Measurements from ENCODE around the gene DAPP1. TPM values are rescaled to one million over a fixed set of nuclear protein-coding genes. Genes with fewer than 3 reads are reported as not detected.

DAPP1 gene
- total RNA-seq, 8 experiments from 2014 or later, result 0.11 to 4.9 (median 0.25) TPM; not detected in 1

DNA sequence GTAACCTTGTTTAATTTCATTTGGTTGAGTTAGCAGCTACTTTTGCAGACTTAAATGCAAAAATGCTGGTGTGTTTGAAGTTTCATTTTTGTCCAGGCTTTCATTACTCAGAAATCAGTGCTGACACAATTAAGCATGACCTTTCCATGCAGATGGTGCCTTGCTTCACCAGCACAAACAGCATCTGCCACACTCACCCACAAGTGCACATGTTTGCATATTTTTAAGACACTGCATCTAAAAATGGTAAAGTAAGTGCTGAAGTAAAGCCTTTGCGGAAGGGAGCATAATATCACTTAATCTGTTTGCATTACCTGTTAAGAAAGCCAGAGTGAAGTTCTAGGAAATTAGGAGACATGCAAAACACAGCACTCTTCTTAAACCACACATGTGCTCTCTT, 7.3 kb upstream of the DAPP1 start:
- H3K4me3 ChIP-seq, result no peak overlapping the region
- in situ Hi-C loops (cut with MboI; ENCODE audit: low pct_unique_long_range_greater_than_20kb in 2 of 9, low sequenced_read_pairs in 9 of 9, unreplicated experiment in 9 of 9), result loop anchor here in 3 of 9 experiments (5.0 to 25.0 kb wide), 2 partner anchors 247 kb away; partner anchors contain the start of genes TRMT10A (in 3 of the 3) and MTTP (in 2 of the 3)
- no peak overlapping the region for H3K27ac ChIP-seq
- ATAC-seq (replicated peaks in 6 of 8), result peak in 1 of 8 experiments; percentile 60
- 14 to 80% (median 46%) methylated on average over 1 of the region's 1 CpG; no CpG with 5 or more reads in 4 of the 10 experiments for WGBS, 10 experiments
- peaks cover 0 to 7% of the 10 kb centered on the region in 2 donors for H3K4me1 ChIP-seq (replicated peaks in 1 of 2)

DNA sequence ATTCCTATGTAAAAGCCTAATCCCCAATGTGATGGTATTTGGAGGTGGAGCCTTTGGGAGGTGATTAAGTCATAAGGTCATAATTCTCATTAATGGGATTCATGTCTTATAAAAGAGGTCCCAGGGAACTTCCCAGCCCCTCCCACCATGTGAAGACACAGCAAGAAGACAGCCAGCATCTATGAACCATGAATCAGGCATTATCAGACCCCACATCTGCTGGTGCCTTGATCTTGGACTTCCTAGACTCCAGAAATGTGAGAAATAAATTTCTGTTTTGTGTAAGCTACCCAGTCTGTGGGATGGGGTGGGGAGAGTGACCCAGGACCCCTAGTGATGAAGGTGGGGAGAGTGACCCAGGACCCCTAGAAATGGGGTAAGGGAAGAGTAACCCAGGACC, 6.1 kb upstream of the DAPP1 start:
- in situ Hi-C loops (cut with MboI; ENCODE audit: low pct_unique_long_range_greater_than_20kb in 2 of 9, low sequenced_read_pairs in 9 of 9, unreplicated experiment in 9 of 9), result loop anchor here in 2 of 9 experiments (25.0 kb wide), 1 partner anchor 248 kb away; the partner anchor contains the start of genes MTTP (in 2 of the 2) and TRMT10A (in 2 of the 2)
- Histone ChIP-seq H3K4me3 (no peak overlapping the region), H3K4me1 (replicated peaks in 1 of 2) (no peaks in the 10 kb centered on the region), H3K27ac (no peak overlapping the region)
- no peak for ATAC-seq (replicated peaks in 6 of 8)

DNA sequence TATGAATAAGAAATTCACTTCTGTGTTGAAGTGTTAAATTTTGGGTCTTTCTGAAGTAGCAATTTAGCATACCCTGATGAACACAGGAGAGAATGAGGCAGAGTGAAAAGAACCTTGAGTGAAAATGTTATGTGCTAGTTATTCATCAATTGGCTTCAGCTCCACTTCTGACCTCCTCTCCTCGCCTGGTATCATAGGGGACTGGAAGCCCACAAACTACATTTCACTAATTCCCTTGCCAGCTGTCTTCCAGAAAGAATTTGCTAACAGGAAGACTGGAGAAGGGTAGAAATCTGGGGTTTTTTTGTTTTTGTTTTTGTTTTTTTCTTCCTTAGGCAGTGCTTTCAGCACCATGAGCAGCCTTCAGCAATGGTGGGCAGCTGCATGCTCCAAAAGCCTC, 5.5 kb upstream of the DAPP1 start:
- ATAC-seq (replicated peaks in 6 of 8), result no peak
- in situ Hi-C loops (cut with MboI; ENCODE audit: low pct_unique_long_range_greater_than_20kb in 2 of 9, low sequenced_read_pairs in 9 of 9, unreplicated experiment in 9 of 9), result loop anchor here in 2 of 9 experiments (25.0 kb wide), 1 partner anchor 249 kb away; the partner anchor contains the start of genes MTTP (in 2 of the 2) and TRMT10A (in 2 of the 2)
- H3K27ac ChIP-seq, result no peak overlapping the region
- 0 to 100% (median 86%) methylated on average over 1 of the region's 1 CpG; no CpG with 5 or more reads in 7 of the 10 experiments for WGBS, 10 experiments
- H3K4me1 ChIP-seq (replicated peaks in 1 of 2), result no peaks in the 10 kb centered on the region
- H3K4me3 ChIP-seq, result no peak overlapping the region

DNA sequence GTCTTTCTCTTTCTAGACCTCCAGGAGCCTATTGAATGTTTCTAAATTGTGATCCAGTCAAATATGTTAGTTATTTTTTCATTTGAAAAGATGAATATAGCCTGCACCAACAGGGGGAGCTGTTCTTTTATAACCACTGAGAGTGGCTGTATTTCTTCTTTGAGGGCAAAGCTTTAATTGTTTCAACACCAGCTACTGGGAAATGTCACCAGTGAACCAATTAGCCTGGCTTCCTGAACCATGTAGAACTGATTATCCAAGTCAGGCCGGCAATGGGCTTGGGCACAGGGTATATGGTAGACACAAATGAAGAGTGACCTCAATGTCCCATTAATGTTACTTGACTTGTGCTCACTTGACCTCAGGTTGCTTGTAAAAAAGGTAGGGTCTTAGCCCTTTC, 4.8 kb upstream of the DAPP1 start:
- no peak for ATAC-seq (replicated peaks in 6 of 8)

DNA sequence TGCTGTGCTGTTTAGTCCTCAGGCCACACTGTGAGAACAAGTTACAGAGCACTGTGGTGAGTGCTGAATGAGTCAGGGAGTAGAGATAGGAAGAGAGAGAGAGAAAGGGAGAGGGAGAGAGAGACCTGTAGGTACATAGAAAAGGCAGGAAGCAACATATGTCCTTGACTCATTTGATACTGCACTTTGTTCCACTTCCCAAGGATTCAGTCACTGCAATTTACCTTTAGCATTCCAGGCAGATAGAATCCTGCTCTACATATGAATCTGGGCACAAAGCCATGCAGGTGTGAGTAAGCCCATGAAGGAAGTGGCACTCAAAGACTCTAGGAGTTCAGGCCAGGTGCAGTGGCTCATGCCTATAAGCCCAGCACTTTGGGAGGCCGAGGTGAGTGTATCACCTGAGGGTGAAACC, 1.0 kb upstream of the DAPP1 start:
- no peak for ATAC-seq (replicated peaks in 6 of 8)
- WGBS, 10 experiments, result 86 to 100% (median 93%) methylated on average over 1 of the region's 1 CpG; no CpG with 5 or more reads in 6 of the 10 experiments
- Histone ChIP-seq H3K4me3 (no peak overlapping the region), H3K4me1 (replicated peaks in 1 of 2) (no peaks in the 10 kb centered on the region), H3K27ac (no peak overlapping the region)
- in situ Hi-C loops (cut with MboI; ENCODE audit: low pct_unique_long_range_greater_than_20kb in 2 of 9, low sequenced_read_pairs in 9 of 9, unreplicated experiment in 9 of 9), result loop anchor here in 2 of 9 experiments (25.0 kb wide), 1 partner anchor 253 kb away; the partner anchor contains the start of genes MTTP (in 2 of the 2) and TRMT10A (in 2 of the 2)

More for the DNA sequence above, 4.8 kb upstream of the DAPP1 start:
- WGBS, 10 experiments, result 56 to 100% (median 94%) methylated on average over 1 of the region's 1 CpG; no CpG with 5 or more reads in 4 of the 10 experiments
- Histone ChIP-seq H3K4me3 (no peak overlapping the region), H3K27ac (no peak overlapping the region), H3K4me1 (replicated peaks in 1 of 2) (no peaks in the 10 kb centered on the region)
- in situ Hi-C loops (cut with MboI; ENCODE audit: low pct_unique_long_range_greater_than_20kb in 2 of 9, low sequenced_read_pairs in 9 of 9, unreplicated experiment in 9 of 9), result loop anchor here in 2 of 9 experiments (25.0 kb wide), 1 partner anchor 250 kb away; the partner anchor contains the start of genes MTTP (in 2 of the 2) and TRMT10A (in 2 of the 2)

DNA sequence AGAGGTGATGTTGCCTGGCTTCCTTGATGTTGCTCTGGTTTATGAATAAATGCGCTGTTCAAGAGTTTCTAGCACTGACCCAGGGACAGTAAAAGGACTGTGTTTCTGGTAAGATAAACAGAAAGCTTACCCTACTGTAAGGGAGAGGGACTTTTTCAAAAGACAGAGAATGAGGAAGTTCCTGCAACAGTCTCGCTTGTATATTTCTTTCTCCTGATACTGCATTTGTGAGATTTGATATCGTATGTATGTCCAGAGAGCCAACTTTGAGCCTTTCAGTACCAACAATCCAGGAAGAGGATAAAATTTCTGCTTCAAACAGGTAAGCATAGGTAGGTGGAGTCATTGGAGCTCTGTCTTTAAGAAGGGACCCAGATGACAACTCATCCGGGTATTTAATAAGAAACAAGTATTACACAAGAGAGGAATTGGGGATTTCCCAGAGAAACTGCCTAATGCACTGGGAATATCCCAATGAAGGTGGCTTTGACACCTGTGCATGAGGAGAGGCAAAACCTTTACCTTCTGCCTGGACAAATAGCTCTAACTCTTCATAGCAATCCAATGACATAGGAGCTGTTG, 773 bp downstream of the DAPP1 start:
- 36 to 100% (median 85%) methylated on average over 1 to 4 of the region's 4 CpGs for WGBS, 10 experiments
- in situ Hi-C loops (cut with MboI; ENCODE audit: low pct_unique_long_range_greater_than_20kb in 2 of 9, low sequenced_read_pairs in 9 of 9, unreplicated experiment in 9 of 9), result loop anchor here in 2 of 9 experiments (25.0 kb wide), 1 partner anchor 255 kb away; the partner anchor contains the start of genes MTTP (in 2 of the 2) and TRMT10A (in 2 of the 2)
- no peaks in the 10 kb centered on the region for H3K4me1 ChIP-seq (replicated peaks in 1 of 2)
- no peak for ATAC-seq (replicated peaks in 6 of 8)
- H3K27ac ChIP-seq, result no peak overlapping the region
- H3K4me3 ChIP-seq, result no peak overlapping the region

DNA sequence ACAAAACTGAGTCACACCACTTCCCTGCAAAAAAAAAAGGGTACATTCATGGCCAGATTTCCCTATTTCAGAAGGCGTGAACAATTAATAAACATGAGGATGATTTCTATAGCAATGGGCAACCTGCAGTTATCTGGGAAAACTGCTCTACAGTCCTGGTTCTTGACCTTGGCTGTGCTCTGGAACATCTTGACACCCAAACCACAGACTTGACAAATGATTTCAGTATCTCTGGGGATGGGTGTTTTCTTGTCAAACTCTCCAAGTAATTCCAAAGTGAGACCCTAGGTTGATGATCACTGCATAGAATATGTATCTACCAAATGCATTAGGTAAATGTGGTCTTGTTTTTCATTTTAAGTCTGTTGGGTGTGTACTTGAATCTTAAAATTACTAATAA, 2.0 kb downstream of the DAPP1 start:
- no peak for ATAC-seq (replicated peaks in 6 of 8)
- Histone ChIP-seq H3K4me3 (no peak overlapping the region), H3K27ac (no peak overlapping the region), H3K4me1 (replicated peaks in 1 of 2) (no peaks in the 10 kb centered on the region)
- in situ Hi-C loops (cut with MboI; ENCODE audit: low pct_unique_long_range_greater_than_20kb in 2 of 9, low sequenced_read_pairs in 9 of 9, unreplicated experiment in 9 of 9), result loop anchor here in 2 of 9 experiments (25.0 kb wide), 1 partner anchor 256 kb away; the partner anchor contains the start of genes MTTP (in 2 of the 2) and TRMT10A (in 2 of the 2)
- 40 to 100% (median 100%) methylated on average over 1 of the region's 1 CpG; no CpG with 5 or more reads in 5 of the 10 experiments for WGBS, 10 experiments

DNA sequence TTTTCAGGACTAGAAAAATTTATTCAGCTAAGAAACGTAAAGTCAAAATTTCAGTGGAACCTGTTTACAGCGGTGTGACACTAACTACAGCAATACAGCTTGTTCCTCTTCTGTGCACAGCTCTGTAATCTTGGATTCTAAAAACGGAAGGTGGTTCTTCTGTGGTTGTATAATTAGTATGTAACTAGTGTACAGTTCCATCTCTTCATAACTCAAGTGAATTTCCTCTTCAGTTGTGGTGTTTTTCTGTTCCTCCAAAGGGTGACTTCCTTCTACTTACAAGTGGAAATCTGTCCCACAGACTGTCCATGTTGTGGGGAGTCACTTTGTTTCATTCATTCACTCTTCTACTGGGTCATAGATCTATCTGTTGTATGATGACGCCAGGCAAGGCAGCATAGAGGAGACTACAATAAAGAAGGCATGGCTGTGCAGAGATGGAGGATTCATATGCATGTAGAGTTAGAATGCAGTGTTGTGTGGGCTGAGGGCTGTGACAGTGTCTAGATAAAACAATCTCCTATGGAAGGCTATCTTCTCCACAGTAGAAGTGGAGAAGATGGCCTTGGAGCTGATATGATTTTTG, 5.4 kb downstream of the DAPP1 start:
- ATAC-seq (replicated peaks in 6 of 8), result no peak
- Histone ChIP-seq H3K4me3 (no peak overlapping the region), H3K4me1 (replicated peaks in 1 of 2) (no peaks in the 10 kb centered on the region), H3K27ac (no peak overlapping the region)
- WGBS, 10 experiments, result 17 to 92% (median 67%) methylated on average over 2 to 4 of the region's 4 CpGs; no CpG with 5 or more reads in 1 of the 10 experiments
- in situ Hi-C loops (cut with MboI; ENCODE audit: low pct_unique_long_range_greater_than_20kb in 2 of 9, low sequenced_read_pairs in 9 of 9, unreplicated experiment in 9 of 9), result loop anchor here in 2 of 9 experiments (25.0 kb wide), 1 partner anchor 260 kb away; the partner anchor contains the start of genes MTTP (in 2 of the 2) and TRMT10A (in 2 of the 2)

DNA sequence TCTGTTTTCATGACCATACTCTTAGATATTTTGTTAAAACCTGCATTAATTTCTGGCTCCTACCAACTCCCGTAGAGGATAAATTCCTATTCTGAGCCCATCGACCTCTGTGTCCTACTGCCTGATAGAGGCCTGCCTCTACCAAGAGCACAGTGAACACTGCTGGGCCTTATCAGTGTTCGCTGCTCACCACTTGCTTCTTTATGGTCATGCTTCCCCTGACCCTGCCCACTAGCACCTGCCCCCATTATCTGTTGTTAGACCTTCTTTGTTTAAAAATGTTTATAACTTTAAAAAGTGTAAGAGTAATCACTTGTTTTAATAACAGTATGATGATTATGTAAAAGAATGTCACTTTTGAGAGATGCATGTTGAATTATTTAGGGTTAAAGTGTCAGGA, 6.1 kb downstream of the DAPP1 start:
- WGBS, 10 experiments, result 29 to 93% (median 75%) methylated on average over 2 to 3 of the region's 3 CpGs; no CpG with 5 or more reads in 4 of the 10 experiments
- Histone ChIP-seq H3K27ac (no peak overlapping the region), H3K4me1 (replicated peaks in 1 of 2) (no peaks in the 10 kb centered on the region), H3K4me3 (no peak overlapping the region)
- in situ Hi-C loops (cut with MboI; ENCODE audit: low pct_unique_long_range_greater_than_20kb in 2 of 9, low sequenced_read_pairs in 9 of 9, unreplicated experiment in 9 of 9), result loop anchor here in 2 of 9 experiments (25.0 kb wide), 1 partner anchor 260 kb away; the partner anchor contains the start of genes MTTP (in 2 of the 2) and TRMT10A (in 2 of the 2)
- ATAC-seq (replicated peaks in 6 of 8), result no peak

DNA sequence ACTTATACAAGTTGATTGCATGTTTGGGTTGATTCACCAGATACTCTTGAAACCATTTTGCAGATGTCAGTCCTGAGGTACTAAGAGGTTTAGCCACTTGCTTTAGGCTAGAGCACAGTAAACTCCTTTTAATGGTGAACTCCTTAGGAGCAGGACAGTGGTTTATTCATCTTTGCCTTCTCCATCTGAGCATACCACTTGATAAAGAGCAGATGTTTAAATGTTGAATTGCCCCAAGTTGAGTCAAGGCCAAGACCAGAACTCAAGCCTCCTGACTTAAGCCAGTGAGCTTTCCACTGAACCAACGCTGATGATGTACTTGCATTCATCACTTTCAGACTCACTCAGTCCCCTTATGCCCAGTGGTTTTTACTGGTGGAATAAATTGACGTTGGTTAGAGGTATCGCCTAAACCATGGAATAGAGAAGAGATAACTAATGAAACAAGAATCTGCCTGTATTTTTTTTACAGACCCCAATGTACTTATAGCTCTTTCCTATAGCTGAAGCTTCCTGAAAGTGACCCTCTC, 7.5 kb downstream of the DAPP1 start:
- no peak overlapping the region for H3K4me3 ChIP-seq
- WGBS, 10 experiments, result 33 to 100% (median 85%) methylated on average over 1 to 3 of the region's 3 CpGs
- ATAC-seq (replicated peaks in 6 of 8), result no peak
- H3K4me1 ChIP-seq (replicated peaks in 1 of 2), result no peaks in the 10 kb centered on the region
- no peak overlapping the region for H3K27ac ChIP-seq
- in situ Hi-C loops (cut with MboI; ENCODE audit: low pct_unique_long_range_greater_than_20kb in 2 of 9, low sequenced_read_pairs in 9 of 9, unreplicated experiment in 9 of 9), result loop anchor here in 2 of 9 experiments (25.0 kb wide), 1 partner anchor 262 kb away; the partner anchor contains the start of genes MTTP (in 2 of the 2) and TRMT10A (in 2 of the 2)

DNA sequence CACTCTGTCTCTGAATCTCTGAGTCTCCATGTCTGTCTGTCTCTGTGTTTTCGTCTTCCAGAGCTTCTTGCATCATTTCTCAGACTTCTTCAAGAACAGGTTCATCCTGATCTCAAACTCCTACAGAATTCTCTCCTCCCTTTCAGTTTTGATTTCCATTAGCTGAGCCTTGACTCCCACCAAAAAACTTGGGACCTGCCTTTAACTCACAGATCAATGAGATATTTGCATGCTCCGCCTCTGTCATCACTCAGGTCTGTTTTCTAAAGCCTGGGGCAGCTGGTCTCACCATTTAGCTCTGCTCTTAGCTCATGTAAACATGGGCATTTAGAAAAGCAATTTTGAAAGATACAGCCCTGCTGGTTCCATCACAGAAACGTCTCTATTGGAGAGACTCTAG, 8.6 kb downstream of the DAPP1 start:
- in situ Hi-C loops (cut with MboI; ENCODE audit: low pct_unique_long_range_greater_than_20kb in 2 of 9, low sequenced_read_pairs in 9 of 9, unreplicated experiment in 9 of 9), result no loop called here
- 0 to 100% (median 58%) methylated on average over 1 to 3 of the region's 3 CpGs; no CpG with 5 or more reads in 1 of the 10 experiments for WGBS, 10 experiments

DNA sequence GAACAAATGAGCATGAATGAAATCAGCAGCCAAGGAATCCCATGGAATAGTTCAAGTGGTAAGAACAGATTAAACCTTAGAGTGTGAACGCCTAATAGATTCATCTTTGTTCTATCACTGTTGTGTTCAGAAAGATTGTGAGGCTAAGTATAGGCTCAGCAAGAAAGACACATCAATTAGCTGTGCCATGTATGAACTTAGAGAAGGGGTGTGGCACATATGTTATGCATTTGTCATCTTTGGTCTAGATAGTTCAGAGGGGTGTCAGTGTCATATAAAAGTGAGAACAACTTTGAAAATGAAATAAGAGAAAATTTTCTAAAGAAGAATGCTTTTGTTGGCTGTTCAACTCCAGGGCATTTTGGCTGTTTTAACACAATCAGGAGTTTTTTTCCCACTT, 9.4 kb downstream of the DAPP1 start:
- ATAC-seq (replicated peaks in 6 of 8), result peak in 2 of 8 experiments; percentile 42 to 48
- H3K27ac ChIP-seq, result no peak overlapping the region
- no peak overlapping the region for H3K4me3 ChIP-seq
- WGBS, 10 experiments, result 0 to 83% (median 71%) methylated on average over 1 of the region's 1 CpG; no CpG with 5 or more reads in 3 of the 10 experiments
- H3K4me1 ChIP-seq (replicated peaks in 1 of 2), result no peaks in the 10 kb centered on the region
- in situ Hi-C loops (cut with MboI; ENCODE audit: low pct_unique_long_range_greater_than_20kb in 2 of 9, low sequenced_read_pairs in 9 of 9, unreplicated experiment in 9 of 9), result no loop called here

More for the DNA sequence above, 8.6 kb downstream of the DAPP1 start:
- Histone ChIP-seq H3K4me1 (replicated peaks in 1 of 2) (no peaks in the 10 kb centered on the region), H3K27ac (no peak overlapping the region), H3K4me3 (no peak overlapping the region)
- no peak for ATAC-seq (replicated peaks in 6 of 8)
